ENCODE data around the gene ITPKC.

GRCh38 chr19:40704491-40705361 is 12.2 kb upstream of the ITPKC start:
- no peak for TF ChIP-seq CTCF (IDR thresholded peaks at IDR 0.05)
- TF ChIP-seq POLR2A (IDR thresholded peaks at IDR 0.05) = no peak

Measured in vagina (tissue), 2 donors.